ENCODE results near the gene C2orf15. TPM values are rescaled to one million over a fixed set of nuclear protein-coding genes. Genes with fewer than 3 reads are reported as not detected.

Gene C2orf15
- total and polyA plus RNA-seq, 9 of the 15 experiments (the other 6 are each of a cell fraction or from before 2014, with no cell fraction given): 0.04 to 0.27 (median 0.15) TPM; not detected in 1

DNA sequence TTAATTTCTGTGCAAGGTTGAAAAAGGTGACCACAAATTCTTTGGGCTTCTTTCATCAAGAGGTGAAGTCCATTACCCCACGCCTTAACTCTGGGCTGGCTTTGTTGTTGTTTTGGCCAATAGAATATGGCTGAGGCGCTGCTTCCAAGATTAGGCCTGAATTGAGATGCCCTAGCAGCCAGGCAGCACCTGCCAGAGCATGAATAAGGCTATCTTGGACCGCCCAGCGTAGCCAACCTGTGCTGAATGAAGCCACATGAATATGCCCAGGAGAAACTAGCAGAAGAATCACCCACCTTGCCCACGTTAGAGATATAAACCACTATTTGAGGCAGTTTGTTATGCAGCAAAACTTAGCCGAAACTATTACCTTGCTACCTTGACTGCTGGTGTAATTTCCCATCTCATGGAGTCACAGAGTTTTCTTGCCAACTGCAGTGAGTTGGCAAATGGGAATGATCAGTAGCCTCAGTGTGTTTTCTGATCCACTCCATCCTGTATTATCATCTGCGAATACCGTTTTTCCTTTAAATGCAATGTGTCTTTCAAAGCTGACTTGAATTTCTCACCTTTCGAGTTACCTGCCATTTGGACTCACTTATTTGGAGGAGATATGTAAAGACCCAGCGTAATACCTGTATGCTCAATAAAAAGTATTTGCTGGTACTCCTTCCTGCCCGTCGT, 12.6 kb downstream of the C2orf15 start:
- Histone ChIP-seq H3K9me1 (ENCODE audit: control insufficient read depth, insufficient read depth, low read length) (no peaks in the 10 kb centered on the region), H3K27me3 (ENCODE audit: control insufficient read depth in 2 of 2, insufficient read depth in 2 of 2, low read length in 2 of 2) (no peaks in the 10 kb centered on the region), H3K79me2 (ENCODE audit: control insufficient read depth, insufficient read depth, low read length) (peaks cover 32% of the 10 kb centered on the region), H3K4me2 (ENCODE audit: insufficient read depth, low read length) (peak overlapping the region; percentile 91), H3K4me3 (peak overlapping the region; percentile 64), H3K27ac (ENCODE audit: extremely low read depth, low read depth, low read length) (peak overlapping the region; percentile 94), H3K4me1 (replicated peaks in 1 of 2; ENCODE audit: control insufficient read depth in 2 of 2, insufficient read depth in 2 of 2, low read length in 2 of 2) (peaks cover 11 to 21% of the 10 kb centered on the region in 2 experiments; a peak in 4 of 5 replicates), H4K20me1 (replicated peaks; ENCODE audit: control insufficient read depth, insufficient read depth, low read length) (no peaks in the 10 kb centered on the region), H2AFZ (ENCODE audit: low read depth, low read length) (peak overlapping the region; percentile 99), H3K9me3 (replicated peaks; ENCODE audit: control insufficient read depth, insufficient read depth, low read depth, low read length) (no peaks in the 10 kb centered on the region), H3K36me3 (ENCODE audit: control insufficient read depth, insufficient read depth, low read length) (peaks cover 21% of the 10 kb centered on the region), H3K9ac (ENCODE audit: insufficient read depth in 1 of 2, low read depth in 2 of 2, low read length in 2 of 2) (peak overlapping the region; percentile 89 to 90)
- POLR2A ChIA-PET: interaction anchor here (0.5 to 2.3 kb wide), 9 partner anchors 10 to 1108 kb away, joined by 3 to 8 read pairs (median 4); partner anchors contain the start of gene C2orf15
- DNase-seq (ENCODE audit: extremely low read depth in 1 of 4, low spot score in 3 of 4) (peak in 2 of 4 experiments; percentile 18 to 21), FAIRE-seq (no peak), ATAC-seq (peak; percentile 6; the same call in 2 of the 3 replicates)
- BruUV-seq (replicated peaks): TSS peak; percentile 64
- in situ Hi-C loops (cut with MboI): no loop called here
- WGBS (ENCODE audit: insufficient coverage, low coverage, missing lambda C conversion rate): 15% methylated on average over 12 of the region's 12 CpGs
- CTCF ChIA-PET (ENCODE audit: low intra/inter-chr PET ratio): no interaction called here
- intact Hi-C loops (cut with micrococcal nuclease): no loop called here
- TF ChIP-seq PHF8 (IDR thresholded peaks at IDR 0.05; ENCODE audit: borderline replicate concordance, low read length) (no peak), MAFF (IDR thresholded peaks at IDR 0.05; ENCODE audit: low read length) (peak; percentile 21; the same call in 1 of the 2 replicates), DIDO1 (tag; IDR thresholded peaks at IDR 0.05; ENCODE audit: low read depth) (no peak), ZNF12 (CRISPR knock-in tag; IDR thresholded peaks at IDR 0.05) (no peak), ATF7 (IDR thresholded peaks at IDR 0.05) (no peak), MAFK (IDR thresholded peaks at IDR 0.05; ENCODE audit: low read length) (0 out of 2 replicates have a peak, but pooled peaks have one; percentile 9), NFE2 (IDR thresholded peaks at IDR 0.05; ENCODE audit: low read depth) (peak; percentile 51)
- TF ChIP-seq, protein P1, sequence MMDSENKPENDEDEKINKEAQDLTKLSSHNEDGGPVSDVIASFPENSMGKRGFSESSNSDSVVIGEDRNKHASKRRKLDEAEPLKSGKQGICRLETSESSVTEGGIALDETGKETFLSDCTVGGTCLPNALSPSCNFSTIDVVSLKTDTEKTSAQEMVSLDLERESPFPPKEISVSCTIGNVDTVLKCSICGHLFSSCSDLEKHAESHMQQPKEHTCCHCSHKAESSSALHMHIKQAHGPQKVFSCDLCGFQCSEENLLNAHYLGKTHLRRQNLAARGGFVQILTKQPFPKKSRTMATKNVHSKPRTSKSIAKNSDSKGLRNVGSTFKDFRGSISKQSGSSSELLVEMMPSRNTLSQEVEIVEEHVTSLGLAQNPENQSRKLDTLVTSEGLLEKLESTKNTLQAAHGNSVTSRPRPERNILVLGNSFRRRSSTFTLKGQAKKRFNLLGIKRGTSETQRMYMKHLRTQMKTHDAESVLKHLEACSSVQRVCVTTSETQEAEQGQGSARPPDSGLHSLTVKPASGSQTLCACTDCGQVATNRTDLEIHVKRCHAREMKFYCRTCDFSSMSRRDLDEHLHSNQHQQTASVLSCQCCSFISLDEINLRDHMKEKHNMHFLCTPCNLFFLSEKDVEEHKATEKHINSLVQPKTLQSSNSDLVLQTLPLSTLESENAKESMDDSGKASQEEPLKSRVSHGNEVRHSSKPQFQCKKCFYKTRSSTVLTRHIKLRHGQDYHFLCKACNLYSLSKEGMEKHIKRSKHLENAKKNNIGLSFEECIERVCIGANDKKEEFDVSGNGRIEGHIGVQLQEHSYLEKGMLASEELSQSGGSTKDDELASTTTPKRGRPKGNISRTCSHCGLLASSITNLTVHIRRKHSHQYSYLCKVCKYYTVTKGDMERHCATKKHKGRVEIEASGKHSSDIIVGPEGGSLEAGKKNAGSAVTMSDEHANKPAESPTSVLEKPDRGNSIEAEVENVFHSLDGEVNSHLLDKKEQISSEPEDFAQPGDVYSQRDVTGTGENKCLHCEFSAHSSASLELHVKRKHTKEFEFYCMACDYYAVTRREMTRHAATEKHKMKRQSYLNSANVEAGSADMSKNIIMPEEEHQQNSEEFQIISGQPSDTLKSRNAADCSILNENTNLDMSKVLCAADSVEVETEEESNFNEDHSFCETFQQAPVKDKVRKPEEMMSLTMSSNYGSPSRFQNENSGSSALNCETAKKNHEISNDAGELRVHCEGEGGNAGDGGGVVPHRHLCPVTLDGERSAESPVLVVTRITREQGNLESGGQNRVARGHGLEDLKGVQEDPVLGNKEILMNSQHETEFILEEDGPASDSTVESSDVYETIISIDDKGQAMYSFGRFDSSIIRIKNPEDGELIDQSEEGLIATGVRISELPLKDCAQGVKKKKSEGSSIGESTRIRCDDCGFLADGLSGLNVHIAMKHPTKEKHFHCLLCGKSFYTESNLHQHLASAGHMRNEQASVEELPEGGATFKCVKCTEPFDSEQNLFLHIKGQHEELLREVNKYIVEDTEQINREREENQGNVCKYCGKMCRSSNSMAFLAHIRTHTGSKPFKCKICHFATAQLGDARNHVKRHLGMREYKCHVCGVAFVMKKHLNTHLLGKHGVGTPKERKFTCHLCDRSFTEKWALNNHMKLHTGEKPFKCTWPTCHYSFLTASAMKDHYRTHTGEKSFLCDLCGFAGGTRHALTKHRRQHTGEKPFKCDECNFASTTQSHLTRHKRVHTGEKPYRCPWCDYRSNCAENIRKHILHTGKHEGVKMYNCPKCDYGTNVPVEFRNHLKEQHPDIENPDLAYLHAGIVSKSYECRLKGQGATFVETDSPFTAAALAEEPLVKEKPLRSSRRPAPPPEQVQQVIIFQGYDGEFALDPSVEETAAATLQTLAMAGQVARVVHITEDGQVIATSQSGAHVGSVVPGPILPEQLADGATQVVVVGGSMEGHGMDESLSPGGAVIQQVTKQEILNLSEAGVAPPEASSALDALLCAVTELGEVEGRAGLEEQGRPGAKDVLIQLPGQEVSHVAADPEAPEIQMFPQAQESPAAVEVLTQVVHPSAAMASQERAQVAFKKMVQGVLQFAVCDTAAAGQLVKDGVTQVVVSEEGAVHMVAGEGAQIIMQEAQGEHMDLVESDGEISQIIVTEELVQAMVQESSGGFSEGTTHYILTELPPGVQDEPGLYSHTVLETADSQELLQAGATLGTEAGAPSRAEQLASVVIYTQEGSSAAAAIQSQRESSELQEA (IDR thresholded peaks at IDR 0.05; ENCODE audit: low read depth): no peak
- TF ChIP-seq, protein P2, sequence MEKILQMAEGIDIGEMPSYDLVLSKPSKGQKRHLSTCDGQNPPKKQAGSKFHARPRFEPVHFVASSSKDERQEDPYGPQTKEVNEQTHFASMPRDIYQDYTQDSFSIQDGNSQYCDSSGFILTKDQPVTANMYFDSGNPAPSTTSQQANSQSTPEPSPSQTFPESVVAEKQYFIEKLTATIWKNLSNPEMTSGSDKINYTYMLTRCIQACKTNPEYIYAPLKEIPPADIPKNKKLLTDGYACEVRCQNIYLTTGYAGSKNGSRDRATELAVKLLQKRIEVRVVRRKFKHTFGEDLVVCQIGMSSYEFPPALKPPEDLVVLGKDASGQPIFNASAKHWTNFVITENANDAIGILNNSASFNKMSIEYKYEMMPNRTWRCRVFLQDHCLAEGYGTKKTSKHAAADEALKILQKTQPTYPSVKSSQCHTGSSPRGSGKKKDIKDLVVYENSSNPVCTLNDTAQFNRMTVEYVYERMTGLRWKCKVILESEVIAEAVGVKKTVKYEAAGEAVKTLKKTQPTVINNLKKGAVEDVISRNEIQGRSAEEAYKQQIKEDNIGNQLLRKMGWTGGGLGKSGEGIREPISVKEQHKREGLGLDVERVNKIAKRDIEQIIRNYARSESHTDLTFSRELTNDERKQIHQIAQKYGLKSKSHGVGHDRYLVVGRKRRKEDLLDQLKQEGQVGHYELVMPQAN (IDR thresholded peaks at IDR 0.05; ENCODE audit: borderline replicate concordance): no peak
- TF ChIP-seq, protein P3, sequence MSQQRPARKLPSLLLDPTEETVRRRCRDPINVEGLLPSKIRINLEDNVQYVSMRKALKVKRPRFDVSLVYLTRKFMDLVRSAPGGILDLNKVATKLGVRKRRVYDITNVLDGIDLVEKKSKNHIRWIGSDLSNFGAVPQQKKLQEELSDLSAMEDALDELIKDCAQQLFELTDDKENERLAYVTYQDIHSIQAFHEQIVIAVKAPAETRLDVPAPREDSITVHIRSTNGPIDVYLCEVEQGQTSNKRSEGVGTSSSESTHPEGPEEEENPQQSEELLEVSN (IDR thresholded peaks at IDR 0.05; ENCODE audit: borderline replicate concordance in 1 of 2, extremely low read depth in 1 of 2, insufficient read depth in 1 of 2, insufficient read length in 1 of 2, low read depth in 1 of 2, low read length in 1 of 2, poor library complexity in 1 of 2, severe bottlenecking in 1 of 2): no peak
